Measurements from ENCODE around the gene HYAL2. TPM values are rescaled to one million over a fixed set of nuclear protein-coding genes. Genes with fewer than 3 reads are reported as not detected.

The HYAL2 gene
- total and polyA plus RNA-seq, 4 donors, result 19.5 to 57.6 (median 33.2) TPM

GRCh38 chr3:50300681-50301254 is 21.8 kb downstream of the HYAL2 start:
- Histone ChIP-seq H3K27ac (ENCODE audit: low read depth in 1 of 2, low read length in 2 of 2) (peak overlapping the region; percentile 84 to 95), H3K9me3 (ENCODE audit: control insufficient read depth in 4 of 4, low read length in 3 of 4) (no peaks in the 10 kb centered on the region), H3K4me1 (ENCODE audit: control insufficient read depth in 4 of 4, insufficient read depth in 4 of 4, low read length in 3 of 4) (peaks cover 12 to 49% (median 31%) of the 10 kb centered on the region in 4 donors), H3K36me3 (ENCODE audit: control insufficient read depth in 4 of 4, insufficient read depth in 3 of 4, low read depth in 1 of 4, low read length in 3 of 4) (peaks cover 0 to 3% (median 0%) of the 10 kb centered on the region in 4 donors), H3K9ac (ENCODE audit: low read depth in 1 of 2, low read length in 2 of 2) (peak overlapping the region in 1 of 2 donors; percentile 7), H3K27me3 (ENCODE audit: control insufficient read depth in 4 of 4, insufficient read depth in 4 of 4, low read length in 3 of 4) (no peaks in the 10 kb centered on the region), H3K4me3 (ENCODE audit: low read depth in 1 of 3, low read length in 3 of 3) (peak overlapping the region in 1 of 3 donors; percentile 2)
- DNase-seq (ENCODE audit: low spot score), result peak; percentile 33
- WGBS, result 83% methylated on average over 6 of the region's 6 CpGs
- TF ChIP-seq JUND (IDR thresholded peaks at IDR 0.05), result no peak
- TF ChIP-seq MAX (IDR thresholded peaks at IDR 0.05), result peak; percentile 2

- Histone ChIP-seq H3K27me3 (ENCODE audit: control insufficient read depth in 4 of 4, insufficient read depth in 4 of 4, low read length in 3 of 4) (no peaks in the 10 kb centered on the region), H3K4me3 (ENCODE audit: low read depth in 1 of 3, low read length in 3 of 3) (peak overlapping the region in 2 of 3 donors; percentile 1 to 10), H3K27ac (ENCODE audit: low read depth in 1 of 2, low read length in 2 of 2) (peak overlapping the region; percentile 84 to 95), H3K9ac (ENCODE audit: low read depth in 1 of 2, low read length in 2 of 2) (peak overlapping the region; percentile 24 to 85), H3K9me3 (ENCODE audit: control insufficient read depth in 4 of 4, low read length in 3 of 4) (no peaks in the 10 kb centered on the region), H3K36me3 (ENCODE audit: control insufficient read depth in 4 of 4, insufficient read depth in 3 of 4, low read depth in 1 of 4, low read length in 3 of 4) (peaks cover 0 to 3% (median 0%) of the 10 kb centered on the region in 4 donors), H3K4me1 (ENCODE audit: control insufficient read depth in 4 of 4, insufficient read depth in 4 of 4, low read length in 3 of 4) (peaks cover 12 to 49% (median 31%) of the 10 kb centered on the region in 4 donors)
- DNase-seq (ENCODE audit: low spot score), result peak; percentile 35
- 40% methylated on average over 12 of the region's 12 CpGs for WGBS
- TF ChIP-seq YY1 (IDR thresholded peaks at IDR 0.05), result no peak
- no peak for TF ChIP-seq CTCF (IDR thresholded peaks at IDR 0.05; ENCODE audit: low read depth, low read length, missing input control)
- TF ChIP-seq ZBTB33 (IDR thresholded peaks at IDR 0.05), result peak; percentile 28
- peak; percentile 53 for TF ChIP-seq MAX (IDR thresholded peaks at IDR 0.05)
Observed at GRCh38 chr3:50299929-50300680, 22.4 kb downstream of the HYAL2 start.

GRCh38 chr3:50299638-50299928 is 23.0 kb downstream of the HYAL2 start:
- H3K36me3 ChIP-seq (ENCODE audit: control insufficient read depth in 4 of 4, insufficient read depth in 3 of 4, low read depth in 1 of 4, low read length in 3 of 4), result peaks cover 0 to 3% (median 0%) of the 10 kb centered on the region in 4 donors
- DNase-seq (ENCODE audit: low spot score), result no peak
- H3K9ac ChIP-seq (ENCODE audit: low read depth in 1 of 2, low read length in 2 of 2), result peak overlapping the region; percentile 24 to 85
- no peaks in the 10 kb centered on the region for H3K9me3 ChIP-seq (ENCODE audit: control insufficient read depth in 4 of 4, low read length in 3 of 4)
- 1% methylated on average over 12 of the region's 12 CpGs for WGBS
- H3K4me3 ChIP-seq (ENCODE audit: low read depth in 1 of 3, low read length in 3 of 3), result peak overlapping the region in 2 of 3 donors; percentile 1 to 10
- no peaks in the 10 kb centered on the region for H3K27me3 ChIP-seq (ENCODE audit: control insufficient read depth in 4 of 4, insufficient read depth in 4 of 4, low read length in 3 of 4)
- H3K4me1 ChIP-seq (ENCODE audit: control insufficient read depth in 4 of 4, insufficient read depth in 4 of 4, low read length in 3 of 4), result peaks cover 12 to 49% (median 31%) of the 10 kb centered on the region in 4 donors
- peak overlapping the region; percentile 84 to 95 for H3K27ac ChIP-seq (ENCODE audit: low read depth in 1 of 2, low read length in 2 of 2)
- TF ChIP-seq REST (IDR thresholded peaks at IDR 0.05) (peak; percentile 85), ZBTB33 (IDR thresholded peaks at IDR 0.05) (peak; percentile 88), HNF4G (IDR thresholded peaks at IDR 0.05) (peak; percentile 60), FOXA1 (IDR thresholded peaks at IDR 0.05) (peak; percentile 89), YY1 (IDR thresholded peaks at IDR 0.05) (peak; percentile 61), RXRA (IDR thresholded peaks at IDR 0.05) (peak; percentile 38 to 71), GABPA (IDR thresholded peaks at IDR 0.05 in 1 of 2, conservative IDR thresholded peaks at IDR 0.05 in 1 of 2) (peak in 1 of 2 donors; percentile 82), JUND (IDR thresholded peaks at IDR 0.05) (peak; percentile 79 to 90), RAD21 (IDR thresholded peaks at IDR 0.05) (peak in 1 of 2 donors; percentile 51), SP1 (IDR thresholded peaks at IDR 0.05) (peak; percentile 94), HNF4A (conservative IDR thresholded peaks at IDR 0.05) (peak; percentile 82 to 84)

All from liver (tissue), 9 donors.